Measurements from ENCODE around the gene CHST14. TPM values are rescaled to one million over a fixed set of nuclear protein-coding genes. Genes with fewer than 3 reads are reported as not detected.

CHST14 gene
- total RNA-seq, 2 donors from 2014 or later: 9.5 to 9.7 TPM

GRCh38 chr15:40436892-40437751 is 33.7 kb upstream of the CHST14 start:
- no peak for ATAC-seq (replicated peaks in 1 of 2)
- no peaks in the 10 kb centered on the region for H3K9me3 Mint-ChIP-seq
- peaks cover 37% of the 10 kb centered on the region for H3K4me1 Mint-ChIP-seq (ENCODE audit: low read depth)
- peaks cover 52% of the 10 kb centered on the region for H3K27me3 Mint-ChIP-seq (ENCODE audit: low read depth)
- H3K36me3 Mint-ChIP-seq (ENCODE audit: insufficient read depth in 2 of 2): peaks cover 0 to 2% of the 10 kb centered on the region in 2 donors
- no peak for DNase-seq
- peak overlapping the region; percentile 76 to 78 for H3K4me3 Mint-ChIP-seq
- H3K27ac Mint-ChIP-seq: no peak overlapping the region

DNA sequence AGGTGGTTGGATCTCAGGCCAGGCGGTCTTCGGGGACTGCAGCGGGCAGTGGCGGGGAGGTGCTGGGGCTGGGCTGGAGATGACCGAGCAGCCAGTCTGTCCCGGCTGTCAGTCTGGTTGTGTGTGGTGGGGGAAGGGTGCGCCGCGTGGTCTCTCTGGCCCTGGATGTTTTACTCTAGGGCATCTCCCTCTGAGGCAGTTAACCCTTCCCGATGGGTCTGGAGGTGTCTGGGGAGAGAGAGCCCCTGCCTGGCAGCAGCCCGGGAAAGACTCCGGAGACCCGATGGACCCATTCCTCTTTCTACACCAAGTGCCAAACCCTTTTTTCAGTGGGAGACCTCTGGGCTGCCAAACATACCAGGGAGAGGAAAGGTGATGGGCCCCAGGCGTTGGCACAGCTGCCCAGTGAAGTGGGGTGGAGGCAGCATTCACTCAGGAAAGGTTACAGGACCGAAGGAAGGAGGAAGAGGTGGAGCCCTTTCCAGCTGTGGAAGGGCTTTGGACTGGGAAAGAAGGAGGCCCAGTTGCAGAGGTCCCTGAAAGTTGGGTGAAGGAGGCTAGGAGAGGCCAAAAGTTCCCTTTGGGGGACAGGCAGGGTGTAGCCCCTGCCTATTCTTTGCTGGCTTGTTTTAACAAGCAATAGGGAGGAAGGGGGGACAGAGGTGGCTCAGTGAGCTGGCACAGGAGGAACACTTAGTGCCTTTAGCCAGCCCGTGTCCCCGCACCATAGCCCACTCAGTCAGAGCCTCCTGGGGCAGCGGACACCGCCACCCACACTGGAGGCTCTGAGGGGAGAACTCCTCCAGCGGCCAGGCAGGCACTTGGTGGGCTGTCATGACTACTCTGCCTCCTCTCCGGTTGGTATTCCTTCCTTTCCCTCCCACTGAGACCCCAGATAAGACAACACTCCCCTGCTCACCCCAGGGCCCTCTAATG is 32.8 kb upstream of the CHST14 start:
- ATAC-seq (replicated peaks in 1 of 2) (no peak), DNase-seq (no peak)
- no peak overlapping the region for H3K27ac Mint-ChIP-seq
- peaks cover 52% of the 10 kb centered on the region for H3K27me3 Mint-ChIP-seq (ENCODE audit: low read depth)
- H3K4me3 Mint-ChIP-seq: peak overlapping the region; percentile 7 to 46
- peaks cover 0 to 2% of the 10 kb centered on the region in 2 donors for H3K36me3 Mint-ChIP-seq (ENCODE audit: insufficient read depth in 2 of 2)
- H3K4me1 Mint-ChIP-seq (ENCODE audit: low read depth): peaks cover 45% of the 10 kb centered on the region
- no peaks in the 10 kb centered on the region for H3K9me3 Mint-ChIP-seq

GRCh38 chr15:40438712-40439111 is 32.1 kb upstream of the CHST14 start:
- Mint-ChIP-seq H3K27me3 (ENCODE audit: low read depth) (peaks cover 52% of the 10 kb centered on the region), H3K36me3 (ENCODE audit: insufficient read depth in 2 of 2) (peaks cover 0 to 2% of the 10 kb centered on the region in 2 donors), H3K4me1 (ENCODE audit: low read depth) (peaks cover 52% of the 10 kb centered on the region), H3K4me3 (no peak overlapping the region), H3K27ac (no peak overlapping the region), H3K9me3 (no peaks in the 10 kb centered on the region)
- ATAC-seq (replicated peaks in 1 of 2) (no peak), DNase-seq (no peak)

DNA sequence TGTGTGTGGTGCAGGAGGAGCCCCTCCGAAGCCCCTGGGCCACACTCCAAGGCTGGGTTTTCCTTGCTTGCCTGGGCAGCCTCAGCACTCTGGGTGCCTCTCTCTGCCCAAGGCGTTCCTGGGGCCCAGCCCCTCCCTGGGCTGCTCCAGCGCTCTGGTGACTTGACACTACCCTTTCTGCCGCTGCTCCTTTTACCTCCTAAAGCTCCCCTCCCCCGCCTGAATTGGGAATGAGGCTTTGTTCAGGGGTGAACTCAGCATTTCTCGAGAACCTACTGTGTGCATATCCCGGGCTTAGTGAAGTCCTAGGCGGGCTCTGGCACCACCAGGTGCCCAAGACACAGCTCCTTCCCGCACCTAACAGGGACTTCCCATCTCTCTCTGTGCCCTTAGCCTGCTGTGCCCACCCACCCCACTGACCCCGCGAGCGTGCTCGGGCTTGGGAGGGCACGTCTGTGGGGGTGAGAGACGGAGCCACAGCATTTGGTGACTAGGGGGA is 31.3 kb upstream of the CHST14 start:
- peaks cover 0 to 2% of the 10 kb centered on the region in 2 donors for H3K36me3 Mint-ChIP-seq (ENCODE audit: insufficient read depth in 2 of 2)
- no peak overlapping the region for H3K27ac Mint-ChIP-seq
- DNase-seq: no peak
- ATAC-seq (replicated peaks in 1 of 2): no peak
- H3K4me3 Mint-ChIP-seq: peak overlapping the region; percentile 85 to 96
- peaks cover 52% of the 10 kb centered on the region for H3K27me3 Mint-ChIP-seq (ENCODE audit: low read depth)
- H3K4me1 Mint-ChIP-seq (ENCODE audit: low read depth): peaks cover 60% of the 10 kb centered on the region
- no peaks in the 10 kb centered on the region for H3K9me3 Mint-ChIP-seq

- peaks cover 64% of the 10 kb centered on the region for H3K4me1 Mint-ChIP-seq (ENCODE audit: low read depth)
- peaks cover 0 to 2% of the 10 kb centered on the region in 2 donors for H3K36me3 Mint-ChIP-seq (ENCODE audit: insufficient read depth in 2 of 2)
- H3K4me3 Mint-ChIP-seq: peak overlapping the region; percentile 85 to 96
- ATAC-seq (replicated peaks in 1 of 2) (no peak), DNase-seq (peak; percentile 46 to 52)
- H3K27ac Mint-ChIP-seq: peak overlapping the region; percentile 55
- H3K9me3 Mint-ChIP-seq: no peaks in the 10 kb centered on the region
- peaks cover 48% of the 10 kb centered on the region for H3K27me3 Mint-ChIP-seq (ENCODE audit: low read depth)
Observed at GRCh38 chr15:40439960-40440742, 30.6 kb upstream of the CHST14 start.

DNA sequence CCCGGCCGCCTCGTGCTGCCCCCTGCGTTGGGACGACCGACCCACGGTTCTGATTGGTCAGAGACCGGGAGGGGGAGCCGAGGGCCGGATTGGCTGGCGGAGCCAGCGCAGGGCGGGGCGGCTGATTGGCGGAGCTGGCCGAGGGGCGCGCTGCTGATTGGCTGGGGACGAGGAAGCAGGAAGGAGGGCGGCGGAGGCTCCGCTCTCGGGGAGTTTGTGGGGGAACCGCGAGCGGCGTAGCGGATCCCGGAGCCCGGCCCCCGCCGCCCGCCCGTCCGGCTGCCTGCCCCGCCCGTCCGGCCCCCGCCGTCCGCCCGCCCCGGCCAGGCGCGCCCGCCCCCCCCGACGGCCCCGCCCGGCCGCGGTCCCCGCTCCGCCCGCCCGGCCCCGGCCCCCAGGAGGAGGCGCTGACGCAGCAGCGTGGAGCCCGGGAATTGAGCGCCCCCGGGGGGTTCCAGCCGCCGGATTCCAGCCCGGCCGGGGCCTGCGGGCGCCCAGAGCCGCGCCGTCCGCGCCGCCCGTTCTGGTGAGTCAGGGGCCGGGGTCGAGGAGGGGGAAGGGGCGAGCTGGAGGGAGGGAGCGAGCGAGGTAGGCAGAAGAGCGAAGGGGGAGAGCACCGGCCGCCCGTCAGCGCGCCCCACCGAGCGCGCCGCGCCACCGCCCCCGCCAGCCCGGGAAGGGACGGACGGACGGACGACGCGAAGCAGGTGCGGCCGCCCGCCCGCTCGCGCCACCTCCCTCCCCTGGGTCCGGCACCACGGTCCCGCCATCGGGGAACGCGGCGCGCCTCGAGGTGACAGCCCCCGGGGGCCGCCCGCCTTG is 29.8 kb upstream of the CHST14 start, which contains the start of gene BAHD1:
Gene BAHD1 (plus strand): TSS at position 211 of the 822 bp plus-strand sequence. CDS start 17,512 bp downstream, outside the sequence.
- DNase-seq (peak; percentile 98), ATAC-seq (replicated peaks in 1 of 2) (peak; percentile 89 to 91)
- Mint-ChIP-seq H3K4me1 (ENCODE audit: low read depth) (peaks cover 64% of the 10 kb centered on the region), H3K36me3 (ENCODE audit: insufficient read depth in 2 of 2) (peaks cover 0 to 2% of the 10 kb centered on the region in 2 donors), H3K27me3 (ENCODE audit: low read depth) (peaks cover 40% of the 10 kb centered on the region), H3K9me3 (no peaks in the 10 kb centered on the region), H3K4me3 (peak within 1 kb of the TSS; percentile 90 to 96), H3K27ac (peak within 1 kb of the TSS; percentile 55)

- Mint-ChIP-seq H3K9me3 (no peaks in the 10 kb centered on the region), H3K4me3 (peak overlapping the region; percentile 90 to 93), H3K27me3 (ENCODE audit: low read depth) (peaks cover 35% of the 10 kb centered on the region), H3K36me3 (ENCODE audit: insufficient read depth in 2 of 2) (peaks cover 0 to 2% of the 10 kb centered on the region in 2 donors), H3K27ac (no peak overlapping the region), H3K4me1 (ENCODE audit: low read depth) (peaks cover 59% of the 10 kb centered on the region)
- ATAC-seq (replicated peaks in 1 of 2) (peak; percentile 3 to 10), DNase-seq (peak; percentile 48 to 55)
Observed at GRCh38 chr15:40441565-40442531, 28.9 kb upstream of the CHST14 start.

DNA sequence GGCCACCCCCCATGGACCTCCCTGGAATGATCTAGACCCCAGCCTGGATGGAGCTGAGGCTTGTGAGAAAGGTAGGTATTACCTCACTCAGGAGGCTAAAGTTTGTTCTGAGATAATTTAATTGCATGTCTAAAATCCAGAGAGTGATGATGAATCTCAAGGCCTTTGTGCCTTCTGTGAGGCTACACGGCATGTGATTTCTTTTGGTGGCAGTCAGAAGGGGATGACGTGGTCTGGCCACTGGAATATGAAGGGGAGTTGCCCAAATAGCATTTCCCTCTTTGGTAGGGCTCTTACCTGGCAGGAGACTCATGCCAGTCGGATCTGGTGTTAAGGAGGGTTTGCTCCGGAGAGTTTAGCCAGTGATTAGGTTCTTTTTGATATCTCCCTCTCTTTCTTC is 27.5 kb upstream of the CHST14 start:
- Mint-ChIP-seq H3K27ac (no peak overlapping the region), H3K4me1 (ENCODE audit: low read depth) (peaks cover 47% of the 10 kb centered on the region)

GRCh38 chr15:40443846-40444245 is 26.9 kb upstream of the CHST14 start:
- peaks cover 15% of the 10 kb centered on the region for H3K27me3 Mint-ChIP-seq (ENCODE audit: low read depth)
- ATAC-seq (replicated peaks in 1 of 2): no peak
- H3K4me1 Mint-ChIP-seq (ENCODE audit: low read depth): peaks cover 48% of the 10 kb centered on the region
- no peaks in the 10 kb centered on the region for H3K9me3 Mint-ChIP-seq
- no peak for DNase-seq
- H3K36me3 Mint-ChIP-seq (ENCODE audit: insufficient read depth in 2 of 2): peaks cover 0 to 2% of the 10 kb centered on the region in 2 donors
- peak overlapping the region in 1 of 2 donors; percentile 6 for H3K4me3 Mint-ChIP-seq
- H3K27ac Mint-ChIP-seq: peak overlapping the region; percentile 12

More for the DNA sequence above, 27.5 kb upstream of the CHST14 start:
- ATAC-seq (replicated peaks in 1 of 2) (no peak), DNase-seq (no peak)
- Mint-ChIP-seq H3K9me3 (no peaks in the 10 kb centered on the region), H3K4me3 (peak overlapping the region; percentile 90 to 93), H3K36me3 (ENCODE audit: insufficient read depth in 2 of 2) (peaks cover 0 to 2% of the 10 kb centered on the region in 2 donors), H3K27me3 (ENCODE audit: low read depth) (peaks cover 21% of the 10 kb centered on the region)

DNA sequence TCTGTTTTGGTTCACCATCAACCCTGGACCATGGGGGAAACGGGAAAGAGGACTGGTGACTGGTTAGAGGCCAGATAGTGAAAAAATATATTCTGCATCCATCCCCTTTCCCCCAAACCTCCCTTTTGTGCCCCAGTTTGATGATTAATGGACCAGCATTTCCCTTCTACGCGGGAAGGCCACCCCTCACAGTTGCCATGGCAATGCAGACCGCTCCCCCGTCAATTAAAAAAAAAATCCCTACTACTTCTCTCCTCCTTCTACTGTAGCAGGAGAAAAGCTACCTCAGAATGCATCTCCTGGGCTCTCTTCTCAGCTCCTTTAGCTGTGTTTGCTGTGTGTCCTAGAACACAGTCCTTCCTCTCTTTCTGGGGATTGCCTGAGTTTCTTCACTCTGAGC is 26.0 kb upstream of the CHST14 start:
- H3K36me3 Mint-ChIP-seq (ENCODE audit: insufficient read depth in 2 of 2): peaks cover 0 to 2% of the 10 kb centered on the region in 2 donors
- H3K27ac Mint-ChIP-seq: no peak overlapping the region
- ATAC-seq (replicated peaks in 1 of 2): no peak
- no peak overlapping the region for H3K4me3 Mint-ChIP-seq
- H3K4me1 Mint-ChIP-seq (ENCODE audit: low read depth): peaks cover 53% of the 10 kb centered on the region
- no peak for DNase-seq
- peaks cover 6% of the 10 kb centered on the region for H3K27me3 Mint-ChIP-seq (ENCODE audit: low read depth)
- no peaks in the 10 kb centered on the region for H3K9me3 Mint-ChIP-seq

Measured in activated T-cell treated with anti-CD3 and anti-CD28 coated beads, Interleukin-2, amount 50 U/mL, for 72 hours (primary cell).